CD1c-positive myeloid dendritic cell (primary cell): ENCODE results near the gene RBM42.
A peak's percentile ranks its signal among the peaks of the same experiment; 100 is the strongest.

ENCODE experiments used
- DNase-seq: peaks from one replicate; pipeline ENCODE4 v3.0.0-alpha.2; 2016; ENCODE audit errors: extremely low spot score

RBM42 gene

DNA sequence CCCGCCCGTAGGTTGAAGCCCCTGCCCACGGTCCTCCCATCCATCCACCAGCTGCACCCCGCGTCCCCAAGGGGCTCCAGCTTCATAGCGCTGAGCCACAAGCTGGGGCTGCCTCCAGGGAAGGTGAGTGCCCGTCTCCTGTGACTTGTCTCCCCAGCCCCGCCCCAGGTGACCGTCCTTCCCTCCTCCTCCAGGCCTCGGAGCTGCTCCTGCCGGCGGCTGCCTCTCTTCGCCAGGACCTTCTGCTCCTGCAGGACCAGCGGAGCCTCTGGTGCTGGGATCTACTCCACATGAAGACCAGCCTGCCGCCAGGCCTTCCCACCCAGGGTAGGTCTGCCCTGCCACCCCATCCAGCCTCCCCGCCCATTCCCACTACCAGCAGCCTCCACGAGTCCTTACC is 8.8 kb upstream of the RBM42 start:
- no peak for DNase-seq

DNA sequence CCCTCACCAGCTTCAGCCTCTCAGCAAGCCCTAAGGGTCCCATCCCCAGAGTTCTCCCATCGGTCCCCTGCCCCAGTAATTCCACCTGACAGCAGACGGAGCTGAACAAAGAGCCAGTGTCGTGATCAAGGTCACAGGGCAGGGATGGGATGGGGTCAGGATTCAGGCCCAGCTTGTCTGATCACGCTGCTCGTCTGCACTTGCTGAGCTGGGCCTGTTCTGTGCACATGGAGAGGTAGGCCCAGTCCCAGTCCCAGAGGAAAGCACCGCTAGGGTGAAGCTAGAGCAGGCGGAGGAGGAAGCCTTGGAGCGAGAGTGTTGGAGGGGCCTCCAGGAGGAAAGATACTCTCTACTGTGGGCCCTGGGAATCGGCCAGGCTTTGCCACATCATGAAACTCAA is 7.1 kb upstream of the RBM42 start:
- no peak for DNase-seq

- no peak for DNase-seq
These were observed 6.1 kb upstream of the RBM42 start for GRCh38 chr19:35622750-35623149.

GRCh38 chr19:35623327-35624010 is 5.4 kb upstream of the RBM42 start:
- no peak for DNase-seq

DNA sequence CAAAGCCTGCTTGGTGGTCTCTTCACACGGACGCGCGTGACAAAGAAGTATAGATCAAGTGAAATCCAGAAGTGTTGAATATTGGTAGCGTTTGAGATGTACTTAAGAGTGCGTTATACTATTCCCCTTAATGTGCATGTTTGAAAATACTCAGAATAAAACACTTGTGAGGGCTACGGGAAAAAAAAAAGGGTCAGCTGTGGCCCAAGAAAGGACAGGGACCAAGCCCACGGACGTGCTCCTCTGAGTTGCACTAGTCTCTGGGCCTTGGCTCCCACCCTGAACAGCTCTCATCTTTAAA is 622 bp upstream of the RBM42 start:
- DNase-seq: no peak

DNA sequence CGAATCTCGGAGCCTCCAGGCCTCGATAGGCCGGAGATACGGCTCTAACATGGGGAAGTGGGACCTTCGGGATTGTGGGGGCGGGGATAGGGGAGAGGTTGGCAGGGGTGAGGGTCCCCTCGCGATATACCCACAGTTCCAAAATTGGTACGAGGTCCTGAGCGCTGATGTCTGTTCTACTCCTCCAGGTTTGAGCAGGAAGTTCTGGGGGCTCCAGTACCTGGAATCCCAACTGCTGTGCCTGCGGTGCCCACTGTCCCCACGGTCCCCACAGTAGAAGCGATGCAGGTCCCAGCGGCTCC is 447 bp downstream of the RBM42 start:
- DNase-seq: no peak

DNA sequence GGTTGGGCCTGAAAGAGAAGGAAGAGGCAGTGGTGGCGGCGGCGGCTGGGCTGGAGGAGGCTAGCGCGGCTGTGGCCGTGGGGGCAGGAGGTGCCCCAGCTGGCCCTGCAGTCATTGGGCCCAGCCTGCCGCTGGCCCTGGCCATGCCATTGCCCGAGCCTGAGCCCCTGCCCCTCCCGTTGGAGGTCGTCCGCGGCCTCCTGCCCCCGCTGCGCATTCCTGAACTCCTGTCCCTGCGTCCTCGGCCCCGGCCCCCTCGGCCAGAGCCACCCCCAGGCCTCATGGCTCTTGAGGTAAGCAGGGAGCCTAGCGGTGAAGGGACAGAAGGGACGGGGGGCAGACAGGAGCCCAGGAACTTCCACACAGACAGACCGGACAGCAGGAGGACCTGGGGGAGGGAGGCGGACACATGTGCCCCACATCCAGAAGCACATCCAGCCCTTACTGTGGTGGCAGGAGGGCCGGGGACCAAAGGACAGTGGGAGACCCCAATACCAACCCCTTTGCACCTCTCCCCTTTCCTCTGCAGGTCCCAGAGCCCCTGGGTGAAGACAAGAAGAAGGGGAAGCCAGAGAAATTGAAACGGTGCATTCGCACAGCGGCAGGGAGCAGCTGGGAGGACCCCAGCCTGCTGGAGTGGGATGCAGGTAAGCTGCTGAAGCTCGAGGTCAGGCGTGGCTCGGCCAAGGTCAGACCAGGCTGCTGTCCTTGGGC is 5.0 kb downstream of the RBM42 start:
- DNase-seq: no peak

DNA sequence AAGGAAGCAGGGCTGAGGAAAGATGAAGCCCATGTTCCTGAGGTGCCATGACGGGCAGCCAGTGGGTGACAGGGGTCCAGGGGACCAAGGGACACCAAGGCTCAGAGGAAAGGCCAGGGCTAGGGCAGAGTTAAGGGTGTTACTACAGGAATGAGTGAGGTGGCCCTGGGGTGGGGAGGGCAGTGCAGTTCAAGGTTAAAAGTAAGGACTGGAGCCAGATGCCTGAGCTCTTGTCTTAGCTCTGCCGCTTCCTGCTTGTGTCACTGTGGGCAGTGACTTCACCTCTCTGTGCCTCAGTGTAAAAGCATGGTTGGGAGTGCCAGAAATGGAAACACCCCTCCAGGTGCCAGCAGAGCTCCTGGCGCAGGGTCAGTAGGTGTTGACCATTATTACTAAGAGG is 7.8 kb downstream of the RBM42 start:
- DNase-seq: no peak

- no peak for DNase-seq
These were observed 8.3 kb downstream of the RBM42 start for GRCh38 chr19:35637165-35637564.

DNA sequence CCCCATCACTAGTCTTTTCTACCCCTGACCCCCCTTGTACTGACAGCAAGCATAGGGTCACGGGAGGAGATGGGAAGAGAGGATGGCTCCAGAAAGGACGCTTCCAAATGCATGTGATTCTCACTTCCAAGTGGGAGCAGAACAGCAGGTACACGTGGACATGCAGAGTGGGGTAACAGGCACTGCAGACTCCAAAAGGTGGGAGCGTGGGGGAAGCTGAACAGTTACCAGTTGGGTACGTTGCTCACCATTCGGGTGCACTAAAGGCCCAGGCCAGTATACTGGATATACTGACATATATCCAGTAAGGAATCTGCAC is 10.4 kb downstream of the RBM42 start:
- DNase-seq: no peak

GRCh38 chr19:35639863-35640262 is 11.0 kb downstream of the RBM42 start:
- no peak for DNase-seq

DNA sequence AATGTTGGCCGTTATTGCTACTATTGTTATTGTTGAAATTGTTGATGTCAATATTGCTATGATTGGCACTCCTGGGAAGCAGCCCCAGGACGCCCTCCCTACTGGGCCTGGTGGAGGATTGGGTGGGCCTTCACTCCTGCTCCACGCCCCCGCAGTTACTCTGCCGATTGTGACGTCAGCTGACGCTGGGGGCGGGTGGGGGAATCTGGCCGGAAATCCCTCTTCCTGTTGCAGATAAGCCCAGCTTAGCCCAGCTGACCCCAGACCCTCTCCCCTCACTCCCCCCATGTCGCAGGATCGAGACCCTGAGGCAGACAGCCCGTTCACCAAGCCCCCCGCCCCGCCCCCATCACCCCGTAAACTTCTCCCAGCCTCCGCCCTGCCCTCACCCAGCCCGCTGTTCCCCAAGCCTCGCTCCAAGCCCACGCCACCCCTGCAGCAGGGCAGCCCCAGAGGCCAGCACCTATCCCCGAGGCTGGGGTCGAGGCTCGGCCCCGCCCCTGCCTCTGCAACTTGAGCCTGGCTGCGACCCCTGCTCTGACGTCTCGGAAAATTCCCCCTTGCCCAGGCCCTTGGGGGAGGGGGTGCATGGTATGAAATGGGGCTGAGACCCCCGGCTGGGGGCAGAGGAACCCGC is 12.8 kb downstream of the RBM42 start, which contains the start of gene ETV2:
TSS of gene ETV2 (plus strand) at position 231 of the 637 bp plus-strand sequence. CDS start 716 bp downstream, outside the sequence.
- peak; percentile 55 for DNase-seq

- no peak for DNase-seq
These were observed 13.5 kb downstream of the RBM42 start for GRCh38 chr19:35642312-35642711.

GRCh38 chr19:35642798-35643254 is 14.0 kb downstream of the RBM42 start:
- no peak for DNase-seq

DNA sequence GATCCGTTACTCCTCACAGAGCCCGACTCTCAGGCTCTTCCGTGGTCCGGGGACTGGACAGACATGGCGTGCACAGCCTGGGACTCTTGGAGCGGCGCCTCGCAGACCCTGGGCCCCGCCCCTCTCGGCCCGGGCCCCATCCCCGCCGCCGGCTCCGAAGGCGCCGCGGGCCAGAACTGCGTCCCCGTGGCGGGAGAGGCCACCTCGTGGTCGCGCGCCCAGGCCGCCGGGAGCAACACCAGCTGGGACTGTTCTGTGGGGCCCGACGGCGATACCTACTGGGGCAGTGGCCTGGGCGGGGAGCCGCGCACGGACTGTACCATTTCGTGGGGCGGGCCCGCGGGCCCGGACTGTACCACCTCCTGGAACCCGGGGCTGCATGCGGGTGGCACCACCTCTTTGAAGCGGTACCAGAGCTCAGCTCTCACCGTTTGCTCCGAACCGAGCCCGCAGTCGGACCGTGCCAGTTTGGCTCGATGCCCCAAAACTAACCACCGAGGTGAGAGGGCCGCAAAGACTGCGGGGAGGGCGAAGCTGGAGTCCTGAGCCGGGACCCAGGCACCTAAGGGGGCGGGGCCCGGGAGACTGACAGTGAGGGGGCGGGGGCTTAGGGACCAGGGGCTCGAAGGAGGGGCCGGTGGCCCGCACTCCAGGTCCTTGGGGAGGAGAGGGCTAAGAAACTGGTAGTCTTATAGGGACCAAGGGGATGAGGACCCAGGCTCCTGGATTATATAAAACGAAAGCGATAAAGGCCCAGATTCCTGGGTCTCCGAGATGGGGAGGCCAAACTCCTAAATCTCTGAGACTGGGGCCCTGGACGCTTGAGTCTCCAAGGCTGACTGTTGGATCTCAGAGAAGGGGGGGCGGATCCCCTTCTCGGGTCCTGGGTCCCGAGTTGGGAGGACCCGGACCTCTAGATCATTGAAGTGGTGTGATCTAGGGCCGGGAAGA is 14.7 kb downstream of the RBM42 start:
- peak; percentile 79 for DNase-seq

DNA sequence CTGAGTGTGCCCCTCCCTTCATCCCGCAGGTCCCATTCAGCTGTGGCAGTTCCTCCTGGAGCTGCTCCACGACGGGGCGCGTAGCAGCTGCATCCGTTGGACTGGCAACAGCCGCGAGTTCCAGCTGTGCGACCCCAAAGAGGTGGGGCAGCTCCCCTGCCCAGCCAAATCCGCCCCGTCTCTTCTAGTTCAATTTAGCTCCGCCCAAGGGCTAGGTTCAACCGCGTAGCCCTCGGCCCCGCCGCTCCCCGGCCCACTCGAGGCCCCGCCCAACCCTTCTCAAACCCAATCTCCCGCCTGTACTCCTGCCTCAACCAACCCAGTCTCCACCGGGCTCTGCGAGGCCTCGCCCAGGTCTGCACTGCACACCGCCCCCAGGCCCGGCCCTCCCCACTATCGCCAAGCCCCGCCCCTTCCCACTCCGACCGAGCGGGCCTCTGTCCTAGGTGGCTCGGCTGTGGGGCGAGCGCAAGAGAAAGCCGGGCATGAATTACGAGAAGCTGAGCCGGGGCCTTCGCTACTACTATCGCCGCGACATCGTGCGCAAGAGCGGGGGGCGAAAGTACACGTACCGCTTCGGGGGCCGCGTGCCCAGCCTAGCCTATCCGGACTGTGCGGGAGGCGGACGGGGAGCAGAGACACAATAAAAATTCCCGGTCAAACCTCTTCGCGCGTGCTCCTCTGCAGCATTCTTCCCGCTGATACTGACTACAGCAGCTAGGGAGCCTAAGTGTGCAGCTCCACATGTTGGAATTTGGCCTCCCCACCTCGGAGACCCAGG is 15.6 kb downstream of the RBM42 start:
- DNase-seq: peak; percentile 97

DNA sequence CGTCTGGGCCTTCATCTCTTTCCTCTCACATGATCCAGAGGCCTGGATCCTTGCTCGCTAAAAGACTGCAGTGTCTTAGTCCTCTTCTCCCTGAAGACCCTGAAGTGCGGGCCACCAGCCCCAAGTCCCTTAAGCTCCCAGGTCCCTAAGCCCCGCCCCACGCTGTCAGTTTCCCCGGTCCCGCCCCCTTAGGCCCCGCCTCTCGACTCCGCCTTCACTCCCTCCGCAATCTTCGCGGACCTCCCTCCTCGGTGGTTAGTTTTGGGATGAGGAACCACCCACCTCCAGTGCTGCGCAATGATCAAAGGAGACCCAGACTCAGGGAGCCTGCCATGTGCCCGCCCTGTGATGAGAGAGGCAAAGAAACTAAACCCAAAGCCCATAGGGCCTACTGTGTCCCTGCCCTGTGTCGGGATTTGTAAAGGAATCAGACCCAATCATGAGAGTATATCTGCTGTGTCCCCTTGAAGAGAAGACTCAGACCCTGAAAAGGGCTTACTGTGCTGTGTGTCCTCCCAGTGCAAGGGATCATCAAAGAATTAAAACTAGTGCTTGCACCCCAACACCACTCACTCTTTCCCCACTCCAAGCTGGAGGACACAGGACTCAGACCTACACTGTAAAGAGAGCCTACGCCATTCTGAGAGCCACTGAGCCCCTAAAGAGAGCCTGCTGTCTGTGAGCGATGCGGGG is 16.3 kb downstream of the RBM42 start:
- DNase-seq: peak; percentile 79

- no peak for DNase-seq
These were observed 17.1 kb downstream of the RBM42 start for GRCh38 chr19:35645680-35646511.

DNA sequence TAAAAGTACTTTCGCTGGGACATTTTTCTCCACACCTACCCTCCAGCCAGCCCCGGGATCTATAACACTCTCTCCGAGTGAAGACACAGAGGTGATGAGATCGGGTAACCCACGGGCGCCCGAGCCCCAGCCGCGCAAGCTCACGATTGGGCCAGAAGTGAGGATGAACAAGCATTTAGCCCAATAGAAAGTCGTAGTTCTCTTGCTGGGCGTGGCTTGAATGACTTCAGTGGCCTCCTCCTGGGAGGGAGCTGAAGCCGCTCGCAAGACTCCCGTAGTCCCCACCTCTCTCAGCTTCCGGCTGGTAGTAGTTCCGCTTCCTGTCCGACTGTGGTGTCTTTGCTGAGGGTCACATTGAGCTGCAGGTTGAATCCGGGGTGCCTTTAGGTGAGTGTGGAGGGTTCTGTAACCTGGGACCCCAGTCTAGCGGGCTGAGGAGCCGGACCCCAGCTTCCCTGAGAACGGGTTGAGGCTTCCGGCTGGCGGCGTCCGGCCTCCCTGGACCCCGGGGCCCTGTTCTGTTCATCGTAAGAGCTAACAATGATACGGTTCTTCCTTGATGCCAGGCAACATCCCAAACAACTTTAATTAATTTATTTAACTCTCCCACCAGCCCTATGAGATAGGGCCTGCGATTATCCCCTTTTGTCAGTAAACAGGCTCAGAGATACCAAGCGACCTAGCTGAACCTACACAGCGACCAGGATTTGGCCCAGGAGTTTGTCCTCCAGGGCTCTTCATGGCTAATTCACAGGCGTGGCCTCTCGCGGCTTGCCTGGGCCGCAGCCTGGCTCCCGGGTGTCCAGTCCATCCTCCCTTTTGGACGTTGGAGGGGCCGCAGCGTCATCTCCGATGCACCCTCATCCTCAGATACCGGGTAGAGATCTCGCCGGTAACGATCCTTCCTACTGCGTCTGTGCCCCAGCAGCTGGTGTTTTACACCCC is 19.5 kb downstream of the RBM42 start, which contains the start of gene COX6B1:
TSS of gene COX6B1 (plus strand) at position 307 of the 945 bp plus-strand sequence. CDS start 2,921 bp downstream, outside the sequence.
- peak; percentile 98 for DNase-seq
